Endothelial cell of umbilical vein (primary cell): ENCODE measurements around the gene MTR. TPM values are rescaled to one million over a fixed set of nuclear protein-coding genes. Genes with fewer than 3 reads are reported as not detected.

Source experiments
- BruUV-seq: library from RNA; stranded (reverse); fragments of 400-500 nt; replicated peaks from 2 replicates; lab custom pipeline; 2021; lab: Mats Ljungman, UMichigan
- CTCF ChIA-PET: fragments of 300-600, 350-600 bp; sonication (Branson Sonifier 250); formaldehyde crosslinking; loops from one replicate; lab custom pipeline; 2021; ENCODE audit warnings: antibody characterized with exemption, inconsistent platforms; lab: Charles Lee
- POLR2A ChIA-PET: fragments of 300-600, 350-600 bp; sonication (Branson Sonifier 250); formaldehyde crosslinking; loops from one replicate; lab custom pipeline; 2021; ENCODE audit warnings: antibody characterized with exemption, inconsistent platforms; lab: Charles Lee
- DNase-seq: peaks from one replicate; pipeline ENCODE4 v3.0.0-alpha.2; 2011; ENCODE audit warnings: low read depth, low spot score
- FAIRE-seq: peaks from 2 replicates; lab custom pipeline; 2011; peaks lifted over from hg19 to GRCh38; lab: Jason Lieb, UNC
- H2AFZ ChIP-seq: 2 replicates; pipeline ENCODE4 v1.6.0; 2012; ENCODE audit warnings: low read depth, low read length, control low read depth, inconsistent platforms
- H3K27ac ChIP-seq: 2 replicates; pipeline ENCODE4 v1.5.1; 2011; ENCODE audit warnings: low read depth, mild to moderate bottlenecking, control low read depth, low read length, moderate library complexity; ENCODE audit not compliant: insufficient read depth
- H3K27me3 ChIP-seq, 2 experiments: 2 replicates each; pipeline versions ENCODE4 v1.6.0 to v1.6.1; 2011; ENCODE audit warnings: low read length in 2 of 2, mixed read lengths in 1 of 2; ENCODE audit not compliant: control insufficient read depth in 2 of 2, insufficient read depth in 2 of 2
- H3K36me3 ChIP-seq, 2 experiments: 2 replicates in 1 of 2; 3 replicates in 1 of 2; pipeline ENCODE4 v1.5.1; 2011; ENCODE audit warnings: low read length in 2 of 2, mild to moderate bottlenecking in 1 of 2, moderate library complexity in 1 of 2; ENCODE audit not compliant: control insufficient read depth in 2 of 2, insufficient read depth in 2 of 2; ENCODE audit errors: extremely low read depth in 1 of 2
- H3K4me1 ChIP-seq: 3 replicates; pipeline ENCODE4 v1.5.1; 2011; ENCODE audit warnings: mild to moderate bottlenecking, low read length; ENCODE audit not compliant: control insufficient read depth, insufficient read depth; ENCODE audit errors: extremely low read depth
- H3K4me2 ChIP-seq: 2 replicates; pipeline ENCODE4 v1.6.1; 2011; ENCODE audit warnings: low read length, control low read depth, mixed read lengths; ENCODE audit not compliant: insufficient read depth
- H3K4me3 ChIP-seq, 3 experiments: fragments of 200-600 bp in 1 of 3; sonication (generic), shearing (Covaris generic) in 1 of 3; replicated peaks in 1 of 3; 2 replicates each; pipeline ENCODE4 v1.5.1; 2011 to 2016; ENCODE audit warnings: control low read depth in 3 of 3, low read length in 3 of 3, mild to moderate bottlenecking in 2 of 3, inconsistent platforms in 1 of 3, low read depth in 1 of 3, moderate library complexity in 1 of 3; ENCODE audit not compliant: insufficient read depth in 1 of 3
- H3K79me2 ChIP-seq: 2 replicates; pipeline ENCODE4 v1.6.0; 2012; ENCODE audit warnings: low read length, inconsistent platforms; ENCODE audit not compliant: control insufficient read depth, insufficient read depth
- H3K9ac ChIP-seq: replicated peaks from 2 replicates; pipeline ENCODE3; 2011; ENCODE audit warnings: low read length, control low read depth; ENCODE audit not compliant: insufficient read depth; ENCODE audit errors: extremely low read depth
- H3K9me1 ChIP-seq: replicated peaks from 3 replicates; pipeline ENCODE4 v1.6.0; 2011; ENCODE audit warnings: mild to moderate bottlenecking, low read length; ENCODE audit not compliant: control insufficient read depth, insufficient read depth; ENCODE audit errors: extremely low read depth
- H3K9me3 ChIP-seq: replicated peaks from 2 replicates; pipeline ENCODE4 v1.5.1; 2012; ENCODE audit warnings: low read length, inconsistent platforms; ENCODE audit not compliant: control insufficient read depth, insufficient read depth
- H4K20me1 ChIP-seq: replicated peaks from 2 replicates; pipeline ENCODE3; 2011; ENCODE audit warnings: mild to moderate bottlenecking, low read length; ENCODE audit not compliant: control insufficient read depth, insufficient read depth; ENCODE audit errors: extremely low read depth
- CTCF ChIP-seq, 2 donors: IDR thresholded peaks; 1 replicate in 1 of 2; 2 replicates in 1 of 2; pipeline ENCODE4 v1.5.1; 2011; ENCODE audit warnings: low read length in 2 of 2, mild to moderate bottlenecking in 2 of 2, moderate library complexity in 2 of 2, control low read depth in 1 of 2, inconsistent platforms in 1 of 2, low read depth in 1 of 2; ENCODE audit not compliant: insufficient read depth in 1 of 2; ENCODE audit errors: extremely low read depth in 1 of 2
- FOS ChIP-seq: IDR thresholded peaks from 2 replicates; pipeline ENCODE4 v1.6.1; 2011; ENCODE audit warnings: mild to moderate bottlenecking, low read length, moderate library complexity, borderline replicate concordance; ENCODE audit not compliant: insufficient read depth
- GATA2 ChIP-seq: IDR thresholded peaks from 2 replicates; pipeline ENCODE4 v1.7.0; 2011; ENCODE audit warnings: low read depth, mild to moderate bottlenecking, moderate library complexity, mixed read lengths, low read length; ENCODE audit not compliant: insufficient read length, insufficient read depth
- MYC ChIP-seq: IDR thresholded peaks from one replicate; pipeline ENCODE4 v1.6.1; 2011; ENCODE audit warnings: mild to moderate bottlenecking, low read depth, low read length
- dilution Hi-C: fragments of 300-500 bp; cut with MboI; formaldehyde crosslinking; loops from one replicate; pipeline ENCODE4 v1.15.0; 2019; ENCODE audit warnings: low sequenced_read_pairs; ENCODE audit not compliant: extremely low pct_ligation_motif_present
- intact Hi-C: fragments of 100-400 bp; cut with micrococcal nuclease; formaldehyde crosslinking; loops from one replicate; pipeline ENCODE4 v1.10.0; 2022
- polyA plus RNA-seq, 4 experiments: library from polyadenylated mRNA; depleted of rRNA in 3 of 4; stranded (reverse) in 3 of 4; unstranded in 1 of 4; fragments of >200 nt; gene quantifications; 2 replicates each; pipeline versions ENCODE4 v1.2.1 to v1.2.3, GENCODE V29; 2011 to 2012; ENCODE audit warnings: missing spikeins in 1 of 4
- total RNA-seq: library from RNA; stranded (reverse); gene quantifications from 2 replicates; pipeline ENCODE4 v1.2.3, GENCODE V29; 2021

MTR gene
- total and polyA plus RNA-seq, 2 donors (not counting 3 experiments of a cell fraction or from before 2014, with no cell fraction given) = 6.7 to 45.2 TPM

DNA sequence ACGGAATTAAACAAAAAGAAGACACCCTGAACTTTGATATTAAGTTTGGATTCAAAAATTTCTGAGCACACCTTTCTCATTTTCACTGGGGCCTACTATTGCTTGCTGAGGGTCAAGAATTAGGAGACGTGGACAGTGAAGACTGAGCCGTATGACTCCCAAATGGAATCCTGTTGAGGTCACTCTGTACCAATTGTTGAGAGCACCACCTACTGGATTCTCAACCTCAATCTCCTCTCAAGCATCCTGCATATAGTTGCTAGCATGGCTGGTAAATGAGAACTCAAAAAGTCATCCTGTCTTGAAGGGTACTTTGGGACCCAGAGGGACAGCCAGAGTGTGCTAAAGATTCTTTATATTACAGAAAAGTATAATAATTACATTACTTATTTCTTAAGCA, 20.2 kb upstream of the MTR start:
- H4K20me1 ChIP-seq = no peaks in the 10 kb centered on the region
- no peaks in the 10 kb centered on the region for H3K4me1 ChIP-seq
- H3K9me1 ChIP-seq = no peaks in the 10 kb centered on the region
- peak; percentile 61 for DNase-seq
- H3K79me2 ChIP-seq = no peaks in the 10 kb centered on the region
- H3K4me3 ChIP-seq = no peak overlapping the region
- H2AFZ ChIP-seq = no peak overlapping the region
- dilution Hi-C loops = no loop called here
- no peaks in the 10 kb centered on the region for H3K36me3 ChIP-seq
- POLR2A ChIA-PET = no interaction called here
- H3K27me3 ChIP-seq = peaks cover 5 to 6% of the 10 kb centered on the region in 2 experiments
- H3K27ac ChIP-seq = no peak overlapping the region
- no peak overlapping the region for H3K9ac ChIP-seq
- no TSS peak for BruUV-seq
- intact Hi-C loops = loop anchor here (1.0 to 2.0 kb wide), 2 partner anchors 166 to 672 kb away; no protein-coding TSS in a partner anchor
- CTCF ChIA-PET = interaction anchor here (2.3 kb wide), 1 partner anchor 166 kb away, joined by 12 read pairs; no protein-coding TSS in a partner anchor
- peak; percentile 36 to 41 for TF ChIP-seq CTCF (IDR thresholded peaks at IDR 0.05; ENCODE audit: extremely low read depth in 1 of 2, insufficient read depth in 1 of 2, low read depth in 1 of 2, low read length in 2 of 2)
- TF ChIP-seq GATA2 = no peak
- FAIRE-seq = peak; percentile 80
- no peak overlapping the region for H3K4me2 ChIP-seq
- H3K9me3 ChIP-seq = no peaks in the 10 kb centered on the region

DNA sequence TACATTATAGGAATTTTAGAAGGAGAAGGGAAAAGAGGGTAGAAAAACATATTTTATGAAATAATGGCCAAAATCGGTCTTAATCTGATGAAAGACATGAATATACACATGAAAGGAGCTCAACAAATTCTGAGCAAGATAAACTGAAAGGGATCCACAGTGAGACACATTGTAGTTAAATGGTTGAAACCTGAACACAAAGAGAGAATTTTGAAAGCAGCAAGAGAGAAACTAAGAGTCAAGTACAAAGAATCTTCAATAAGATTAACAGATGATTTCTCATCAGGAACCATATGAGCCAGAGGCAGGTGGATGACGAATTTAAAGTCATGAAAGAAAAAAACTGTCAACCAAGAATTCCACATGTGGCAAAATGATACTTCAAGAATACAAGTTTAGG, 15.8 kb upstream of the MTR start:
- Histone ChIP-seq H3K4me2 (no peak overlapping the region), H3K9me1 (no peaks in the 10 kb centered on the region), H3K79me2 (no peaks in the 10 kb centered on the region), H3K9me3 (no peaks in the 10 kb centered on the region), H3K27ac (no peak overlapping the region), H3K36me3 (no peaks in the 10 kb centered on the region), H3K4me1 (no peaks in the 10 kb centered on the region), H4K20me1 (no peaks in the 10 kb centered on the region), H3K9ac (no peak overlapping the region), H3K4me3 (no peak overlapping the region), H2AFZ (no peak overlapping the region), H3K27me3 (peaks cover 4 to 9% of the 10 kb centered on the region in 2 experiments)
- intact Hi-C loops (no loop called here), dilution Hi-C loops (no loop called here)
- FAIRE-seq = no peak
- BruUV-seq = no TSS peak
- TF ChIP-seq MYC (no peak), CTCF (IDR thresholded peaks at IDR 0.05; ENCODE audit: extremely low read depth in 1 of 2, insufficient read depth in 1 of 2, low read depth in 1 of 2, low read length in 2 of 2) (no peak), FOS (no peak)
- DNase-seq = no peak
- CTCF ChIA-PET = interaction anchor here (1.4 kb wide), 1 partner anchor 170 kb away, joined by 5 read pairs; no protein-coding TSS in a partner anchor
- POLR2A ChIA-PET = no interaction called here
